Hippocampal formation (tissue), 2 donors: ENCODE results near the gene ANKRD16.
"Not testable (repeated sequence)": the region's sequence is repeated elsewhere in the genome, so short reads cannot be mapped to it uniquely, and the experiment has no call there.

ENCODE experiments used
- DNase-seq, 2 donors: peaks; one replicate each; lab custom pipeline; 2025; lab: John Stamatoyannopoulos, UW

Gene ANKRD16

DNA sequence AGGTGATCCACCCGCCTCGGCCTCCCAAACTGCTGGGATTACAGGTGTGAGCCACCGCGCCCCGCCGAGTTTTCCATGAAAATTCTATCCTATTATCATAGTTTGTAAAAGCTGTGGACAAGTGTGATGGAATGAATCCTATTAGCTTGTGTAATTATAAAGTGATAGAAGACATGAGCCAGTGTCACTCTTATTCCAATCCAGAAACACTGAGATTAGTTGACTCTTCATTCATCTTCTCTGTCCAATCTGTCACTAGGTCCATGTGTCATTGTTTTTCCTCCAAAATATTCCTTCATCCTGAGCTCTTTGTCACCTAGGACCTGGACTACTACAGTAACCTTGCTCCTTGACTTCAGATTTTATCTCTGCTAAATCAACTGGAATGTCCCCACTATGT is 13.9 kb upstream of the ANKRD16 start:
- DNase-seq = no peak

DNA sequence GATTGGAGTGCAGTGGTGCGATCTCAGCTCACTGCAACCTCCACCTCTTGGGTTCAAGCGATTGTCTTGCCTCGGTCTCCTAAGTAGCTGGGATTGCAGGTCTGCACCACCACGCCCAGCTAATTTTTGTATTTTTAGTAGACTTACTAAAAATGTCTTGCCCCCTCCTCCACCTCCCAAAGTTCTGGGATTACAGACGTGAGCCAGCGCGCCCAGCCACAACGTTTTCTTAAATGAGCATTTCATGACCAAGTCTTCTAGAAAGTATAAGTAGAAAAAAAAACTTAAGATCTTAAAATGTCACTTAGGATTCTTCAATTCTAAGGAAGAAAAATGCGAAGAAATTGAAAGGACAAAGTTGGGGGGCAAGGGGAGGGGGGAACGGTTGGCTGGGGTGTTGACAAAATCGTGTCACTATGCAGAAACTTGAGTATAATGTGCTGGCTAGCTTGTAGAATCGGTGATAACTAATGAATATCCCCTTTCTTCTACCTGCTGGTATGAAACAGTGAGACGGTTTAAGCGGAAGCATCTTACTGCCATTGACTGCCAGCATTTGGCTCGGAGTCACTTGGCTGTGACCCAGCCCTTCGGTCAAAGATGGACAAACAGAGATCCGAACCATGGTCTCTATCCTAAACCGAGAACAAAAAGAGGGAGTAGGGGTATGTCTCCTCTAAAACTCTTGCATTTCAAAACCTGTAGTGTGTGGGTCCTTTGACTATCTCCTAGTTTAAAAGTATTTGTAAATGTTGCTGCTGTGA is 13.0 kb upstream of the ANKRD16 start:
- no peak for DNase-seq

DNA sequence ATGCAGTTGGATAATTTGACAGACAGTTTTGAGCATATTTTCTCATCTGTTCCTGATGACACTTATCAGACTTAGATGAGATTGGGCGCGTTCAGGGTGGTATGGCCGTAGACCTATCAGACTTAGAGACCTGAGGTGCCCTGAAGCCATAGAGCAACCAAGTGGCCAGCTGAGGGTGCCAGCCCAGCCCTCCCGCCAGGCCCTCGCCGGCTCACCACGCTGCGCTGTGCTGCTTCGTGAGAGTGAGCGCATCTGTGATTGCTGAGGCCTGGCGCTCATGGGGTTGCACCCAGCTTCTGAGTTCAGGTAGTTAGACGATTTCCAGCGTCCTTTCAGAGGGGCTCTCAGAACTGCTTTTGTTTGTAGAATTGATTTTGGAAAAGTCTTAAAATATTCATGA is 10.6 kb upstream of the ANKRD16 start:
- no peak for DNase-seq

DNA sequence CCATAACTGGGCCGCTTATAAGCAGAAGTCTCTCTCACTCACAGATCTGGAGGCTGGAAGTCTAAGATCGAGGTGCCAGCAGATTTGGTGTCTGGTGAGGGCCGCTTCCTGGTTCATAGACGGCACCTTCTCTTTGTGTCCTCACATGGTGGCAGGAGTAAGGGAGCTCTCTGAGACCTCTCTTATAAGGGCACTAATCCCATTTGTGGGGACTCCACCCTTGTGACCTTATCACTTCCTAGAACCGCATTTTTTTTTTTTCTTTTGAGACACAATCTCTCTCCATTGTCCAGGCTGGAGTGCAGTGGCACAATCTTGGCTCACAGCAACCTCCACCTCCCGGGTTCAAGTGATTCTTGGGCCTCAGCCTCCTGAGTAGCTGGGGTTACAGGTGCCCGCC is 8.5 kb upstream of the ANKRD16 start:
- DNase-seq = no peak

DNA sequence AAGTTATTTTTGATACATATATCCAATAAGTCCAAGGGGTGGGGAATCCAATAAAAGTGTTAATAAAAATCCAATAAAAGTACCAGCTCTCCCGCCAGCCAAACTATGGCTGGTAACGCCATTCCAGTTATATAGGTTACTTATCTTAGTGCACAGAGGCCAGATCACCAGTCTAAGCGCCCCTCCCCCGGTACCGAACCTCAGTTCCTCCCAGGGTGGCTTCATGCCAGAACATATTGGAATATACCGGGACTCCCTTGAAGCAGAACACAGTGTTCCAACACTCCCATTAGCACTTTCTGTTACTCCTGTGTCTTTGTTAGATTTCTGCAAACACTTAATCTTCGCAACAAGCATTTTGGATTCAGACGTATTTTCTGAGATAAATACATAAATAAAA is 7.8 kb upstream of the ANKRD16 start:
- DNase-seq = no peak

DNA sequence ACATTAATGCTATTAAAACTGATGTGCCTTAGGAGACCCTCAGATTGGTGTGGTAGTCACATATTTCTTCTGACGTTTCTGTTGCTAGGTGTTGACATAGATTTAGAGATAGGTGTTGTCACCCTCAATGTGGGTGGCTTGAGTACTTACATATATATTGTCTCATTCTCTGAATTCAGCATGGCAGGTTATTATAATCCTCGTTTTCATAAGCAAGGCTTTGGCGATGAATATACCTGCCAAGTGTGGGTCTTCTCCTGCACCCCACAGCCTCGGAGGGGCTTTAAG is 7.3 kb upstream of the ANKRD16 start:
- DNase-seq = no peak

DNA sequence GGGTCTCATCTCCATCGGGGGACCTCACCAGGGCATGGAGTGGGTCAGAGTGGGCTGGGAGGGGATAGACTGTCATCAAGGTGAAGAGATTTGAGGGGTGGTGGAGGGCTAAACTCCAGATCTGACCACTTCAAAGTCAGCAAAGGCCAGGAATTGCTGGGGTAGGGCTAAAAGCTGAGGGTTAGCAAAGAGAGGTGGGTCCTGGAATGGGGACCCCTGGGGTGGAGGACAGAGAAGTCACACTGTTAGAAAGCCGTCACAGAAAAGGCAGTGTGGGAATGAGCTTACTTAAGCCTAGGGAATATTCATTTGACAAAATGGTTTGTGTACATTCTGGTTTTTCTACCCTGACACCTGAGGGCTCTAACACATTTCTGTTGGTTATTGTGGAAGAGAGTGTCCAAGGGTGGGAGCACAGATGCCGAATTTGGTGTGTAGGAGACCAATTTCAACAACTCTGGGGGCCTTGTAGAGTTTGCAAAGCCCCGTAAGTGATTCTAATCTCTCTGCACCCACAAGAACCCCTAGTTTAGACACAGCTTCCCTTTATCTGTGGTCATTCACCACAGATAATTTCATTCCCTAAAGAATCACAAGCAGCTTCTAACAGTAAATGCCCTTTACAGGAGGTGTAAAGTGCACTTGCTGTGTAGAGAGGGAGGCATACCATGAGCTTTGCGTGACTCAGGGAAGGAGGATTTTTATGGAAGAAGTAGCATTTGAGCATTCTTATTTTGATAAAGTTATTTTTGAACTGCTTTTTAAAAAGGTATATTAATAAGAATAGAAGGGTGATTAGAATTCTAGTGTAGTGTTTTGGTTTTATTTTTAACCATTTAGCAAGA is 6.7 kb upstream of the ANKRD16 start:
- DNase-seq = no peak

DNA sequence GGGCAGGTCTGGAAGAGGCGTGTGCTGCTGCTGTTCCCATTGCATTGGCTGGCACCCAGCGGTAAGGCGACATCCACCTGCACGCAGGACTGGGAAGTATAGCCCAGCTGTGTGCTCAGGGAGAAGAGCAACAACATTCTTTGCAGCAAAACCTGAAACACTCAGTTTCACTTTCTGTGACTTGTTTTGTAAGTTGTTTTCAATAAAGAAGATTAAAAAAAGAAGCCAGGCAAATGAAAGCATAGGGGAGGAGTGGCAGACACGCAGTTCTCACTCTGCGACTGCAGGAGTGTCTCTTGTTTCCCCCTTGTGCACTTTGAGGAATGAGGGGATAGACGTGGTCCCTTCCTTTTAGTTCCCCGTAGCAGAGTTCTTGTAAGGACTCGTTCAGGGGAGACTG is 6.1 kb upstream of the ANKRD16 start:
- no peak for DNase-seq

DNA sequence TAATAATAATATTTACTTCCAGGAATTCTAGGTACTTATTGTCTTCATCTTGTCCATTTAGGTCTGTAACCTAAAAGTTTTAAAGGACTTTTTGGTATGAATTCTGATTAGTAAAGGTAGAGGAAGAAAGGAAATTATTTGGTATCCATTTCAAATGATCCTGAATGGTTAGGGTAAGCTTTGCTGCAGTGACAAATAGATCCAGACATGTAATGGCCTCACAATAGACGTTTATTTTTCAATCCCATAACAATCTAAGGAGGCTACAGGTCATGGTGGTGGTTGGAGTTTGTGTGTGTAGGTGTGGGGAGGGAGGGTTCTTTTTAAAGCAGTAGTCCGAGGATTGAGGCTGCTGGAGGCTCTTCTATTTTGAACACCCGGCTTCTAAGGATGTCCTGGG is 5.7 kb upstream of the ANKRD16 start:
- DNase-seq = no peak

DNA sequence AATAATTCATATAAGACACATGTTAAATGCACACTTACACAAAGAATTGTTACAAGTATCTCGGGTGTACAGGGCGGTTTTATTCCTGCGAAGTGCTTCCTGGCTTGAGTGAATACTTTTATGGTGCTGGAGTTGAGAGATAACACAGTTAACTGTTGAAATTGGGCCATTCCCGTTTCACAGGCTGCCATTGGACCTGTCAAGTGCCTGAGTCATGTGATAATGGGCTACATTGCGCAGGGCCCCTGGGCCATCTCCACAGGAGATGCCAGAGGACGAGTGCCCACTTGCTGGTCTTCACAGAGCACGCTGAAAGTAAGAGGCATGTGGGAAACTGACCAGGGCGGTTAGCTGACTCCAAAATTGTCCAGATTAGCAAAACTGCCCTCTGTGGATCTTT is 5.2 kb upstream of the ANKRD16 start:
- no peak for DNase-seq

DNA sequence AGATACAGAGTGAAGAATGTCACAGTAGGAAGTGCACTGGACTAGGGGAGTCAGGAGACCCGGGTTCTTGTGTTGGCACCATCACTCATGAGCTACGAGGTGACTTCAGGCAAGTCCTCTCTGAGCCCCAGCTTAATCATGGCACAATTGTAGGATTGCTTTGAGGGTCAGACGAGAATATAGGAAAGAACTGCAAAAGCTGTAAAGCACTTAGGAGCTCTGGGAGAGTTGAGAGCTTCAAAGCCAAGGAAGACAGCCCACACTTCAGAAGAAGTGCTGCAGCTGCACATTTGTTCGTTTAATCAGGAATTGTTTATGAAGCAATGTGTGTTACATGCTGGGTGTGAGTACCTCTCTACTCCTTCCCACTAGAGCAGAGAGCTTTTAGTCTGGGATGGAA is 4.7 kb upstream of the ANKRD16 start:
- no peak for DNase-seq

DNA sequence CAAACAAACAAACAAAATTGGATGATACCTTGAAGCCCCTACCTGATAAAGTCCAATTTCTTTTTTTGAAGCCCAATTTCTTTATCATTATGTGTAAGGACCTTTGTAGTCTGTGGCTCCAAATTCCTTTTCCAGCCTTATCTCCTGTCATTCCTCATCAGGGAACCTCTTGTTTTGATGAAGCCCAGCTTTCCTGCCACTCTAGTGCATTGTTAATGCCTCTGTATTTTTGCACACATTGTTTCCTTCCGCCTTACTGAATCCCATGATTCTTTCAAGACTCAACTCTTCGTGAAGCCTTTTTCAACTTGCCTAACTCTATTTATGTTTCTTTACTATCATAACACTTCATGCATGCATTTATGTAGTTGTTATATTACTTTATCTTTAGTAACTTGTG is 3.6 kb upstream of the ANKRD16 start:
- DNase-seq = no peak

DNA sequence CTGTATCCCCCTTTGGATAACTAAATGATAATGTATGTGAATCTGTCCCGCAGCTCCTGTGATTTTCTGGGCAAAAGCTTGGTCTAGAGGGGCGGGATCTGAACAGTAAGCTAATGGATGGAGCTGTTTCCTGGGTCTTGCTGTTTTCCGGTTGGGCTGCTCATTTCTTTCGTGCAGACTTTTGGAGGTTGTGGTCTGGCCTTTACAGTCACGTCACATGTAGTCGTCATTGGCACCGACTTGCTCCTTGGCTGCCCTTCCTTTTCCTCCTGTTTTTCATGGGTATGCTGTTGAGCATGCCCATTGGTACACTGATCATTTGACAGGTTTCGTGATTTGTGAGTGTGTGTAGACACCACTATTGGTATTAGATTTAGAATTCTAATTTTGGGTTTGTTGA is 2.3 kb upstream of the ANKRD16 start:
- DNase-seq = no peak

DNA sequence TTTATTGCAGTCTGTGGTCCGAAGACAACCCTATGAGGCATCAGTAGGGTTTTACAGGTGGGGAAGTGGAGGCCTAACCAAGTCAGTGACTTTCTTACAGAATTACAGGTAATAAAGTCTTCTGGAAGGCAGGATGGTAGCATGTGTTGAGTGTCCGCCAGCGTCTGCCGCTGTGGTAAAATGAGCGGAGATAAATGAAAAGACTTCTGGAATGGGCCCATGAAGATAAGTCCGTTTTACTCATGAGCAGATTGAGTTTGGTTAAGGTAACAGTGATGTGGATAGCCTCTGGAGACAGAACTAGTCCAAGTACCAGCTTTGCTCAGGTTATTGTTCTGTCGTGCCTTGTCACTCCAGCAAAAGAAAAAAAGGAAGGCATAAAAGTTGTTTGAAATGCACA is 1.3 kb upstream of the ANKRD16 start:
- DNase-seq = no peak

DNA sequence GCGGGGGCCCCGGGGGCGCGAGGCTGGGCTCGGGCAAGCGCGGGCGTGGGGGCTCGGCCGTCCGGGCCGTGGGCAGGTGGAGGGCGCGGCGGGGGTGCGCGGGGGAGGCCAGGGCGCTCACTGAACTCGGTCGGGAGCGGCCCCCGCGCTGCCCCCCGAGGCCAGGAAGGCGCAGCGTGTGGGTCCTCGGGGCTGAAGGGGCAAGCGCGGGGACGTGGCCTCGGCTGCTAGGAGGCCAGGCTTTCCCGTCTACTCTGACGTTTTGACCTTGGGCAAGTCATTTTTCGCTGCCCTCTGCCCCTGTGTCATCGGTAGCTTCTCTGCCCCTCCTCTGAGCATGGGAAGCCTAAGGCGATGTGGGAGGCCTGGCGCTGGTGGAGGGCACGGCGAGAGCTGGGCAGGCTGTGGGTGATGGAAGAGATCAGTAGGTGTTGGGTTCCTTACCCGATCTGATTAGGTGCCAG is 791 bp upstream of the ANKRD16 start:
- DNase-seq = no peak

DNA sequence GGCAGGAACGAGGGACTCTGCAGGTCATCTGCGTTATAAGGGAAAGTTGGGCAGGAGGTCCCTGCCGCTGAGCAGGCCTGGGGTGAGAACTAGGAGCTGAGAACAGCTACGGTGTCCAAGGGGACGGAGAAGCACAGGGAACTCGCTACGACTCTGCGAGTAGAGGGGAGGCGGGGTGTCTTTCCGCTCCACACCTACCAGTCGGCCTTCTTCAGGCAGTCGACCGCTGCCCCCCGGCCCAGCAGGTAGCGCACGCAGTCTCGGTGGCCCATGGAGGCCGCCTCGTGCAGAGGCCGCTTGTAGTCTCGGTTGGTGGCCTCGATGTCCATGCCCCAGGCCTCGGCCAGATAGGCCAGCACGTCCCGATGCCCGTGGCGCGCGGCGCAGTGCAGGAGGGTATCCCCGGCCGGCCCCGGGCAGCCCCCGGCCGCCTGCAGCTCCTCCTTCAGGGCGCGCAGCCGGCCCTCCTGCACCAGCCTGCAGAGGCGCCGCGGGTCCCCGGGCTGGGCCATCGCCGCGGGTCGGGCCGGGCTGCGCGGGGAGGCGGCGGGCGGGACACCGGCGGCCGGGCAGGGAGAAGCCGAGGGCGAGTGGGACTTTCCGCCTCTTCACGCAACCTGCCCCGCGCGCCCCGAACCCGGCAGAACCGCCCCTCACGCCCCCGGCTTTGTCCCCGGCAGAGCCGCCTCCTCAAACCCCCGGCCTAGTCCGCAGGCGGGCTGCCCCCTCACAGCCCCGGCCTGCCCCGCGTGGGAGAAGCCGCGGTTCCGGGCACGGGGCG is 660 bp downstream of the ANKRD16 start:
- peak in 1 of 2 donors; percentile 14 for DNase-seq

DNA sequence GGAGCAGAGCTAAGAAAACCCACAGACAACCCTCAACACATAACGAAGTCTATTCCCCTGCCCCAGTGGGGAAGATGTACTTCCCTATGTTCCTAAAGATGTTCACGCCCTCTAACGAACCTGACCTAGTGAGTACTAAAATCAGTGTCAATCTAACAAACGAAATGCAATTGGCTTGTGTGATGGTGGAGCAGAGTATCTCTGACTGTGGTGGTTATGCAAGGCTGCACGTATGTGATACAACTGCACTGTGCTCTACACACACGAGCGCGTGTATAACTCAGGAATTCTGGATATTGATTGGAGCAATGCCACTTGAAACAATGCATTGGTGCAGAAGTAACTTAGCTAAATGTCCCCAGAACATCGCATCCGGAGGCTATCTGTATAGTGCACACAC is 1.3 kb downstream of the ANKRD16 start:
- DNase-seq = no peak

DNA sequence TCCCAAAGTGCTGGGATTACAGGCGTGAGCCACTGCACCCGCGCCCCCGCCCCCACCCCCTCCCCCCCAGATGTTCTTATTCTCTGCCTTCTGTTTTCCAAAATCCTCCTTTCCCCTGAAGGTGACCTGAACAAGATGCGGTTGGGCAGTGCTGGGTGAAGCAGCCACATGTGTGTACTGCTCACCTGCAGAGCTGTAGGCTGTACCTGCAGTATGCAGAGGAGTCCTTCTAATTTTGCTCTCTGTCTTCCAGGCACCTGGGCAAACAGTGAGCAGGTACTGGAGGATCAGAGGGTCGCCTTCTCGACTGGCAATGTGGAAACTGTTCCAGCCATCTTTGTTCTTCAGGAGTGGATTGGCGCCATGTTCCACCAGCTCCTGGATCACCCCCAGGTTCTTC is 2.1 kb downstream of the ANKRD16 start:
- no peak for DNase-seq

DNA sequence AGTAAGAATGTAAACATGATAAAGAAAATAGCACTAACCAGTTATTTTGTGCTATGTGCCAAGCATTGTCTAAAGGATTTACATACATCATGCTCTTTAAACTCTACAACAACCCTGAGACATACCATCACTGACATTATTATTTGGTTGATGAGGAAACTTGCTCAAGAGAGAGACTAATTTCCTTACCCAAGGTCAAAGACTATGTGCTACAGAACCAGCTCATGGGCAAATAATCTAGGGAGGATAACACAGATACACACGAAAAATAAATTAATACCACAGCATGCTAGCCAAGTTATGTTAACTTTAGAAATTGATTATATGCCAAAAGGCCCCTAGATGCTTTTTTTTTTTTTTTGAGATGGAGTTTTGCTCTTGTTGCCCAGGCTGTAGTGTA is 2.7 kb downstream of the ANKRD16 start:
- DNase-seq = no peak

DNA sequence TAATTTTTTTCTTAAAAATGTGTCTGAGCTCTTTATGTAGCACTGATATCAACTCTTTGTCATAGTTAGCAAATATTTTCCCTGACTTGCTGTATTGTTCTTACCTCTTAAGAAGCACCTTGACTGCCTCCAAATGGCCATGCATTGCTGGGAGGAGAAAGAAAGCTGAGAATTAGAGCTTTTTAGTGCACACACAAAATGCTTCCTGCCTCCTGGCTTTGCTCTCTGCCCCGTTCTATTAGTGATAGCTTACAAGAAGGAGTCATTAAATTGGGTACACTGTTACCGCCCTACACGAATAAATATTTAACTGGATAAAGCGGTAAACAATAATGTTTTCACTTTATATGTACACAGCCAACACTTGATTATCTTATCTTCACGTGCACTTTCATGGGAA is 4.1 kb downstream of the ANKRD16 start:
- DNase-seq = no peak

DNA sequence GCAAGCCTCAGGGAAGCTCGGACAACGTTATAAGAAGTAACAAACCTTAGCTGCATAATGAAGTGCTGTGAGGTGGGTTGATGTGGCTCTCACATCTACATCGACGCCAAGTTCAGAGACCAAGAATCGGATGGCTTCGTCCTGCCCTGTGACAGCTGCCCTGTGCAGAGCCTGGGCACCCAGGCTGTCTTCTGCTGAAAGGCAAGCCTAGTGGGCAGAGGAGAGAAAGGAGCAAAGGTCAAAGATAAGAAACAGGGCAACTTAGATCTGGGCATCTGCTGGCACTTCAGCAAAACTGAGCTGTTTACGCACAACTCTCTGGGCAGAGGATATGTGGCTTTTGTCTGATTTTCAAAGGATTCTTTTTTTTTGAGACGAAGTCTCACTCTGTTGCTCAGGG is 6.7 kb downstream of the ANKRD16 start:
- DNase-seq = no peak

DNA sequence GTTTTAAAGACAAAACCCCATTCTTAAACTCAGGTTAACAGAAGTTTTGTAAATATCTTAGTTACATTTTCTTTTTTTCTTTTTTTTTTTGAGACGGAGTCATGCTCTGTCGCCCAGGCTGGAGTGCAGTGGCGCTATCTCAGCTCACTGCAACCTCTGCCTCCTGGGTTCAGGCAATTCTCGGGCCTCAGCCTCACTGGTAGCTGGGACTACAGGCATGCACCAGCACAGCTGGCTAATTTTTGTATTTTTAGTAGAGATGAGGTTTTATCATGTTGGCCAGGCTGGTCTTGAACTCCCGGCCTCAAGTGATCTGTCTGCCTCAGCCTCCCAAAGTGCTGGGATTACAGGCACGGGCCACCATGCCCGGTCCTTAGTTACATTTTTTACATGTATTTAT is 12.7 kb downstream of the ANKRD16 start:
- DNase-seq = not testable (repeated sequence)
